CD4-positive, alpha-beta memory T cell (primary cell): ENCODE results near the gene IPO4. TPM values are rescaled to one million over a fixed set of nuclear protein-coding genes. Genes with fewer than 3 reads are reported as not detected.

Experiments
- CTCF ChIA-PET: fragments of 350-600 bp; sonication (Branson Sonifier 250); formaldehyde crosslinking; loops from one replicate; lab custom pipeline; 2021; ENCODE audit warnings: inconsistent platforms; ENCODE audit not compliant: partially characterized antibody; lab: Charles Lee
- POLR2A ChIA-PET: fragments of 350-600 bp; sonication (Branson Sonifier 250); formaldehyde crosslinking; loops from one replicate; lab custom pipeline; 2021; ENCODE audit not compliant: partially characterized antibody; lab: Charles Lee
- DNase-seq, 5 donors: peaks; one replicate each; pipeline versions ENCODE4 v3.0.0 to v3.0.0-alpha.2; 2020 to 2022; ENCODE audit warnings: mixed read lengths in 1 of 5
- H3K27ac ChIP-seq: one replicate; pipeline ENCODE4 v1.7.0; 2013; ENCODE audit warnings: low read depth, low read length
- H3K27me3 ChIP-seq: 2 replicates; pipeline ENCODE4 v1.7.0; 2013; ENCODE audit warnings: mild to moderate bottlenecking, low read length, moderate library complexity; ENCODE audit not compliant: insufficient read depth
- H3K36me3 ChIP-seq: 2 replicates; pipeline ENCODE4 v1.7.0; 2013; ENCODE audit warnings: mild to moderate bottlenecking, low read length, moderate library complexity; ENCODE audit not compliant: insufficient read depth
- H3K4me1 ChIP-seq: 2 replicates; pipeline ENCODE4 v1.7.0; 2013; ENCODE audit warnings: mild to moderate bottlenecking, low read length, moderate library complexity; ENCODE audit not compliant: insufficient read depth
- H3K4me3 ChIP-seq, 2 donors: one replicate each; pipeline ENCODE4 v1.7.0; 2013; ENCODE audit warnings: low read length in 2 of 2, mild to moderate bottlenecking in 1 of 2
- H3K9me3 ChIP-seq, 2 donors: one replicate each; pipeline ENCODE4 v1.7.0; 2013; ENCODE audit warnings: low read length in 2 of 2, control low read depth in 1 of 2; ENCODE audit not compliant: control insufficient read depth in 1 of 2
- H3K27ac Mint-ChIP-seq, 7 donors: one replicate each; pipeline ENCODE4 v1.8.0; 2020 to 2021; ENCODE audit warnings: mixed read lengths in 7 of 7, mild to moderate bottlenecking in 6 of 7, inconsistent platforms in 3 of 7, moderate library complexity in 3 of 7
- H3K27me3 Mint-ChIP-seq, 2 donors: one replicate each; pipeline ENCODE4 v1.8.0; 2020 to 2021; ENCODE audit warnings: mixed read lengths in 2 of 2
- H3K36me3 Mint-ChIP-seq, 2 donors: one replicate each; pipeline ENCODE4 v1.8.0; 2020 to 2021; ENCODE audit warnings: mixed read lengths in 2 of 2, inconsistent platforms in 1 of 2, mild to moderate bottlenecking in 1 of 2
- H3K4me1 Mint-ChIP-seq, 4 donors: one replicate each; pipeline ENCODE4 v1.8.0; 2020 to 2021; ENCODE audit warnings: mixed read lengths in 4 of 4, mild to moderate bottlenecking in 1 of 4
- H3K4me3 Mint-ChIP-seq, 8 donors: one replicate each; pipeline ENCODE4 v1.8.0; 2020 to 2021; ENCODE audit warnings: mixed read lengths in 8 of 8, mild to moderate bottlenecking in 7 of 8, moderate library complexity in 6 of 8, inconsistent platforms in 3 of 8
- H3K9me3 Mint-ChIP-seq, 8 donors: one replicate each; pipeline ENCODE4 v1.8.0; 2020 to 2021; ENCODE audit warnings: mixed read lengths in 8 of 8, mild to moderate bottlenecking in 5 of 8, inconsistent platforms in 3 of 8, moderate library complexity in 1 of 8
- intact Hi-C: fragments of 100-400 bp; cut with micrococcal nuclease; formaldehyde crosslinking; loops from one replicate; pipeline ENCODE4 v1.15.1; 2023
- polyA plus RNA-seq, 2 donors: library from polyadenylated mRNA; unstranded; fragments of 300-500 nt; fragmentation: Illumina TruSeq; gene quantifications; one replicate each; pipeline ENCODE4 v1.2.3, GENCODE V29; 2021
- total RNA-seq, 2 experiments: library from RNA; stranded (reverse); gene quantifications; one replicate each; pipeline ENCODE4 v1.2.3, GENCODE V29; 2021

The IPO4 gene
- total and polyA plus RNA-seq, 4 experiments from 2014 or later: 19.8 to 30.2 (median 21.3) TPM

- peaks cover 39% of the 10 kb centered on the region for H3K4me1 ChIP-seq
- Mint-ChIP-seq H3K4me1 (peaks cover 30 to 55% (median 42%) of the 10 kb centered on the region in 4 donors), H3K27ac (peak overlapping the region; percentile 94 to 100 (median 98)), H3K27me3 (no peaks in the 10 kb centered on the region), H3K4me3 (peak overlapping the region; percentile 90 to 97 (median 93)), H3K9me3 (peaks cover 0 to 5% (median 0%) of the 10 kb centered on the region in 8 donors), H3K36me3 (peaks cover 9 to 32% of the 10 kb centered on the region in 2 donors)
- intact Hi-C loops: loop anchor here (1.0 kb wide), 6 partner anchors 16 to 226 kb away; partner anchors contain the start of genes GMPR2, NEDD8, RABGGTA and SDR39U1
- CTCF ChIA-PET: interaction anchor here (0.8 to 4.9 kb wide), 19 partner anchors 9 to 107 kb away, joined by 3 to 68 read pairs (median 5); partner anchors contain the start of genes CIDEB, IPO4, TINF2 and TM9SF1
- no peaks in the 10 kb centered on the region for H3K9me3 ChIP-seq
- H3K4me3 ChIP-seq: peak overlapping the region in 1 of 2 donors; percentile 94
- DNase-seq: no peak
- peak overlapping the region; percentile 100 for H3K27ac ChIP-seq
- peaks cover 2% of the 10 kb centered on the region for H3K36me3 ChIP-seq
- H3K27me3 ChIP-seq: no peaks in the 10 kb centered on the region
- POLR2A ChIA-PET: interaction anchor here (0.6 to 6.6 kb wide), 32 partner anchors 9 to 895 kb away, joined by 3 to 171 read pairs (median 8); partner anchors contain the start of genes CBLN3, CIDEB, DCAF11 and DHRS1
Observed at GRCh38 chr14:24216345-24216699, 27.7 kb upstream of the IPO4 start.

GRCh38 chr14:24215495-24216344 is 27.1 kb upstream of the IPO4 start, which contains the start of gene MDP1:
Gene MDP1, minus strand, starts transcription at chr14:24216066. Its CDS starts 111 bp downstream, at chr14:24215955.
- no peaks in the 10 kb centered on the region for H3K9me3 ChIP-seq
- H3K27ac ChIP-seq: peak within 1 kb of the TSS; percentile 100
- Mint-ChIP-seq H3K9me3 (peaks cover 0 to 5% (median 0%) of the 10 kb centered on the region in 8 donors), H3K4me1 (peaks cover 30 to 56% (median 44%) of the 10 kb centered on the region in 4 donors), H3K36me3 (peaks cover 10 to 36% of the 10 kb centered on the region in 2 donors), H3K27ac (peak within 1 kb of the TSS; percentile 95 to 100 (median 99)), H3K4me3 (peak within 1 kb of the TSS; percentile 90 to 97 (median 93)), H3K27me3 (no peaks in the 10 kb centered on the region)
- peak within 1 kb of the TSS; percentile 94 to 95 for H3K4me3 ChIP-seq
- peaks cover 42% of the 10 kb centered on the region for H3K4me1 ChIP-seq
- ChIA-PET CTCF (interaction anchor here (0.7 to 4.9 kb wide), 27 partner anchors 9 to 222 kb away, joined by 3 to 68 read pairs (median 5); partner anchors contain the start of genes CIDEB, DCAF11, IPO4 and NRL), POLR2A (interaction anchor here (0.6 to 6.6 kb wide), 32 partner anchors 9 to 895 kb away, joined by 3 to 171 read pairs (median 8); partner anchors contain the start of genes CBLN3, CIDEB, DCAF11 and DHRS1)
- DNase-seq: peak; percentile 86 to 92 (median 88)
- peaks cover 6% of the 10 kb centered on the region for H3K36me3 ChIP-seq
- no peaks in the 10 kb centered on the region for H3K27me3 ChIP-seq
- intact Hi-C loops: loop anchor here (1.0 kb wide), 6 partner anchors 17 to 227 kb away; partner anchors contain the start of genes GMPR2, NEDD8, RABGGTA and SDR39U1

- H3K27ac Mint-ChIP-seq: peak overlapping the region; percentile 95 to 100 (median 99)
- peak overlapping the region in 1 of 2 donors; percentile 91 for H3K4me3 ChIP-seq
- peaks cover 42% of the 10 kb centered on the region for H3K4me1 ChIP-seq
Observed at GRCh38 chr14:24213866-24214662, 25.4 kb upstream of the IPO4 start.

GRCh38 chr14:24212924-24213865 is 24.6 kb upstream of the IPO4 start, which contains the start of gene CHMP4A:
Gene CHMP4A, minus strand, starts transcription at chr14:24213488. Its CDS starts 49 bp downstream, at chr14:24213439.
- POLR2A ChIA-PET: interaction anchor here (0.7 to 6.6 kb wide), 35 partner anchors 8 to 1447 kb away, joined by 3 to 171 read pairs (median 6); partner anchors contain the start of genes AP1G2, CBLN3, CIDEB and DCAF11
- Mint-ChIP-seq H3K27ac (peak within 1 kb of the TSS; percentile 95 to 100 (median 99)), H3K4me3 (peak within 1 kb of the TSS; percentile 92 to 99 (median 96)), H3K27me3 (no peaks in the 10 kb centered on the region), H3K9me3 (peaks cover 0 to 5% (median 0%) of the 10 kb centered on the region in 8 donors), H3K4me1 (peaks cover 35 to 72% (median 48%) of the 10 kb centered on the region in 4 donors), H3K36me3 (peaks cover 21 to 52% of the 10 kb centered on the region in 2 donors)
- peak within 1 kb of the TSS; percentile 68 to 91 for H3K4me3 ChIP-seq
- no peaks in the 10 kb centered on the region for H3K27me3 ChIP-seq
- DNase-seq: peak; percentile 93 to 99 (median 96)
- H3K36me3 ChIP-seq: peaks cover 32% of the 10 kb centered on the region
- H3K9me3 ChIP-seq: no peaks in the 10 kb centered on the region
- H3K4me1 ChIP-seq: peaks cover 42% of the 10 kb centered on the region
- H3K27ac ChIP-seq: peak within 1 kb of the TSS; percentile 100
- intact Hi-C loops: loop anchor here (1.0 to 2.0 kb wide), 6 partner anchors 18 to 98 kb away; partner anchors contain the start of genes DCAF11, EMC9, IPO4 and IRF9
- CTCF ChIA-PET: interaction anchor here (0.6 to 4.9 kb wide), 13 partner anchors 10 to 223 kb away, joined by 3 to 68 read pairs (median 6); partner anchors contain the start of genes CIDEB, DCAF11, DHRS1 and IRF9

More at GRCh38 chr14:24213866-24214662, 25.4 kb upstream of the IPO4 start:
- Mint-ChIP-seq H3K27me3 (no peaks in the 10 kb centered on the region), H3K4me3 (peak overlapping the region; percentile 92 to 99 (median 96)), H3K4me1 (peaks cover 33 to 72% (median 48%) of the 10 kb centered on the region in 4 donors), H3K36me3 (peaks cover 21 to 49% of the 10 kb centered on the region in 2 donors), H3K9me3 (peaks cover 0 to 5% (median 0%) of the 10 kb centered on the region in 8 donors)
- peaks cover 23% of the 10 kb centered on the region for H3K36me3 ChIP-seq
- H3K9me3 ChIP-seq: no peaks in the 10 kb centered on the region
- ChIA-PET CTCF (interaction anchor here (0.6 to 4.9 kb wide), 14 partner anchors 10 to 222 kb away, joined by 3 to 68 read pairs (median 9); partner anchors contain the start of genes CIDEB, DCAF11, DHRS1 and NOP9), POLR2A (interaction anchor here (0.7 to 6.6 kb wide), 34 partner anchors 7 to 1156 kb away, joined by 3 to 171 read pairs (median 8); partner anchors contain the start of genes CBLN3, CIDEB, DCAF11 and DHRS1)
- intact Hi-C loops: loop anchor here (1.0 to 2.0 kb wide), 6 partner anchors 19 to 99 kb away; partner anchors contain the start of genes DCAF11, EMC9, IPO4 and IRF9
- no peak for DNase-seq
- no peaks in the 10 kb centered on the region for H3K27me3 ChIP-seq
- peak overlapping the region; percentile 100 for H3K27ac ChIP-seq

GRCh38 chr14:24211311-24211710 is 22.7 kb upstream of the IPO4 start:
- POLR2A ChIA-PET: interaction anchor here (0.7 to 6.6 kb wide), 7 partner anchors 12 to 219 kb away, joined by 3 to 171 read pairs (median 66); partner anchors contain the start of genes CBLN3, CIDEB, GMPR2 and IPO4
- H3K4me3 ChIP-seq: no peak overlapping the region
- intact Hi-C loops: no loop called here
- peak overlapping the region; percentile 95 to 100 (median 99) for H3K27ac Mint-ChIP-seq
- DNase-seq: no peak
- H3K36me3 ChIP-seq: peaks cover 50% of the 10 kb centered on the region
- peaks cover 36 to 58% of the 10 kb centered on the region in 2 donors for H3K36me3 Mint-ChIP-seq
- H3K9me3 Mint-ChIP-seq: peaks cover 0 to 5% (median 0%) of the 10 kb centered on the region in 8 donors
- CTCF ChIA-PET: interaction anchor here (1.2 to 3.6 kb wide), 2 partner anchors 50 to 51 kb away, joined by 3 to 10 read pairs; partner anchors contain the start of gene IRF9
- H3K4me1 Mint-ChIP-seq: peaks cover 33 to 75% (median 49%) of the 10 kb centered on the region in 4 donors
- H3K27me3 Mint-ChIP-seq: no peaks in the 10 kb centered on the region
- no peaks in the 10 kb centered on the region for H3K27me3 ChIP-seq
- H3K9me3 ChIP-seq: no peaks in the 10 kb centered on the region
- H3K4me3 Mint-ChIP-seq: peak overlapping the region in 6 of 8 donors; percentile 29 to 99 (median 96)
- H3K4me1 ChIP-seq: peaks cover 40% of the 10 kb centered on the region
- peak overlapping the region; percentile 7 for H3K27ac ChIP-seq
